A549 (cell line): ENCODE results near the gene MSRB3. TPM values are rescaled to one million over a fixed set of nuclear protein-coding genes. Genes with fewer than 3 reads are reported as not detected.

ENCODE experiments used
- ATAC-seq, 2 experiments: fragments of 200-7000 bp in 1 of 2; fragments of >200 bp in 1 of 2; cut with Nextera tagmentation in 1 of 2; cut with Tn5 transposase in 1 of 2; 3 replicates each; pipeline versions ENCODE4 v1.8.0 to v1.9.1; 2018 to 2020; ENCODE audit warnings: mild to moderate bottlenecking in 1 of 2, moderate library complexity in 1 of 2
- CTCF ChIA-PET: fragments of 300-600 bp; sonication (Branson Sonifier 250); formaldehyde crosslinking; extraction: SDS; loops from one replicate; lab custom pipeline; 2021; ENCODE audit warnings: antibody characterized with exemption, inconsistent platforms; lab: Yijun Ruan, JAX
- POLR2A ChIA-PET: fragments of 350-600 bp; formaldehyde crosslinking; extraction: SDS; loops from one replicate; lab custom pipeline; 2021; ENCODE audit warnings: antibody characterized with exemption, inconsistent platforms; lab: Yijun Ruan, JAX
- DNase-seq, 2 experiments: peaks; one replicate each; pipeline versions ENCODE4 v3.0.0 to v3.0.0-alpha.2; 2011 to 2016; ENCODE audit warnings: low read depth in 1 of 2, low spot score in 1 of 2
- FAIRE-seq: peaks from 2 replicates; lab custom pipeline; 2011; peaks lifted over from hg19 to GRCh38; lab: Jason Lieb, UNC
- H3K27ac ChIP-seq, 2 experiments: fragments of >200 bp; sonication (Bioruptor Twin); formaldehyde crosslinking; 3 replicates each; pipeline ENCODE4 v1.5.1; 2016 to 2017
- H3K4me1 ChIP-seq: fragments of >200 bp; sonication (Bioruptor Twin); formaldehyde crosslinking; 3 replicates; pipeline ENCODE4 v1.6.1; 2016
- H3K4me2 ChIP-seq: fragments of >200 bp; sonication (Bioruptor Twin); formaldehyde crosslinking; 3 replicates; pipeline ENCODE4 v1.6.1; 2016
- H3K4me3 ChIP-seq: fragments of >200 bp; sonication (Bioruptor Twin); formaldehyde crosslinking; 3 replicates; pipeline ENCODE4 v1.5.1; 2016
- H3K9me3 ChIP-seq: fragments of >200 bp; sonication (Bioruptor Twin); formaldehyde crosslinking; 3 replicates; pipeline ENCODE4 v1.6.1; 2016
- CEBPB ChIP-seq, 2 experiments: fragments of >200 bp in 1 of 2; sonication (Bioruptor Twin) in 1 of 2; formaldehyde crosslinking in 1 of 2; IDR thresholded peaks; 2 replicates each; pipeline ENCODE4 v1.6.1; 2012 to 2016
- CTCF ChIP-seq: fragments of >200 bp; sonication (Bioruptor Twin); formaldehyde crosslinking; IDR thresholded peaks from 3 replicates; pipeline ENCODE4 v1.5.1; 2016
- E2F6 ChIP-seq: IDR thresholded peaks from 2 replicates; pipeline ENCODE4 v1.6.1; 2012; ENCODE audit warnings: low read depth, borderline replicate concordance
- ESRRA ChIP-seq: fragments of 150-350 bp; IDR thresholded peaks from 2 replicates; pipeline ENCODE4 v1.6.1; 2014; ENCODE audit warnings: mild to moderate bottlenecking, low read length, borderline replicate concordance
- FOSL2 ChIP-seq, 2 experiments: fragments of 450-650 bp in 1 of 2; fragments of >200 bp in 1 of 2; sonication (Bioruptor Twin) in 1 of 2; formaldehyde crosslinking; IDR thresholded peaks; 2 replicates each; pipeline versions ENCODE4 v1.5.0 to v1.6.1; 2016 to 2020; ENCODE audit warnings: mild to moderate bottlenecking in 1 of 2, moderate library complexity in 1 of 2
- GATA3 ChIP-seq: IDR thresholded peaks from 2 replicates; pipeline ENCODE4 v1.6.1; 2012; ENCODE audit warnings: borderline replicate concordance
- HOXA7 ChIP-seq: fragments of 250-450 bp; sonication (Bioruptor Pico); IDR thresholded peaks from 2 replicates; pipeline ENCODE4 v1.5.0; 2020; ENCODE audit warnings: mild to moderate bottlenecking, moderate library complexity
- KDM5A ChIP-seq: fragments of 200-600 bp; sonication (generic); IDR thresholded peaks from 2 replicates; pipeline ENCODE4 v1.6.1; 2016; ENCODE audit warnings: antibody characterized with exemption, mild to moderate bottlenecking
- MAFK ChIP-seq: fragments of 450-650 bp; IDR thresholded peaks from 2 replicates; pipeline ENCODE4 v1.6.1; 2014; ENCODE audit not compliant: partially characterized antibody
- MAX ChIP-seq: IDR thresholded peaks from 2 replicates; pipeline ENCODE4 v1.6.1; 2012
- MAZ ChIP-seq: fragments of 150-350 bp; IDR thresholded peaks from 2 replicates; pipeline ENCODE4 v1.6.1; 2014; ENCODE audit warnings: antibody characterized with exemption, low read depth, low read length, borderline replicate concordance
- NR3C1 ChIP-seq: fragments of >200 bp; sonication (Bioruptor Twin); formaldehyde crosslinking; IDR thresholded peaks from 3 replicates; pipeline ENCODE4 v1.6.1; 2017
- POLR2AphosphoS2 ChIP-seq: conservative IDR thresholded peaks from 2 replicates; pipeline ENCODE4 v1.6.1; 2012; ENCODE audit warnings: low read length, improper control_type of control experiment, inconsistent platforms
- RCOR1 ChIP-seq: fragments of 150-350 bp; IDR thresholded peaks from 2 replicates; pipeline ENCODE4 v1.6.1; 2014; ENCODE audit warnings: antibody characterized with exemption, low read length, low read depth
- SREBF2 ChIP-seq: fragments of 450-650 bp; IDR thresholded peaks from 2 replicates; pipeline ENCODE4 v1.6.1; 2014; ENCODE audit warnings: mild to moderate bottlenecking, moderate library complexity
- TFCP2L1 ChIP-seq: fragments of 250-450 bp; sonication (Bioruptor Pico); IDR thresholded peaks from 2 replicates; pipeline ENCODE4 v1.5.0; 2021; ENCODE audit warnings: mild to moderate bottlenecking
- ZFP36 ChIP-seq: fragments of 450-650 bp; IDR thresholded peaks from 2 replicates; pipeline ENCODE4 v1.6.1; 2014; ENCODE audit warnings: borderline replicate concordance; ENCODE audit not compliant: partially characterized antibody
- ZSCAN20 ChIP-seq: fragments of 250-450 bp; sonication (Bioruptor Pico); IDR thresholded peaks from 2 replicates; pipeline ENCODE4 v1.8.0; 2022; ENCODE audit warnings: mild to moderate bottlenecking, moderate library complexity
- WGBS: methylation state at CpG from one replicate; pipeline ENCODE4 v1.1.6; 2017; ENCODE audit errors: missing lambda C conversion rate; 5-methylcytosine and 5-hydroxymethylcytosine counted together
- polyA plus RNA-seq, 4 experiments: library from polyadenylated mRNA; depleted of rRNA in 3 of 4; stranded (reverse); fragments of >200 nt; fragmentation: RNase III in 1 of 4; extraction: RNeasy Plus Mini Kit Qiagen cat#74134 plus additional on column Dnase treatment in 1 of 4; gene quantifications; 2 replicates in 3 of 4; 3 replicates in 1 of 4; pipeline ENCODE4 v1.2.3, GENCODE V29; 2011 to 2017

Gene MSRB3
- polyA plus RNA-seq, 2 of the 4 experiments (the other 2 are of a cell fraction) = 25.2 to 46.1 TPM

- H3K4me1 ChIP-seq = peaks cover 4% of the 10 kb centered on the region; the same call in 1 of the 3 replicates
- ATAC-seq (no peak), DNase-seq (no peak), FAIRE-seq (no peak)
- TF ChIP-seq E2F6 (no peak), MAX (no peak)
- ChIA-PET CTCF (interaction anchor here (1.4 kb wide), 1 partner anchor 13 kb away, joined by 3 read pairs; no protein-coding TSS in a partner anchor), POLR2A (no interaction called here)
- no peak overlapping the region for H3K4me2 ChIP-seq
- H3K27ac ChIP-seq = no peak overlapping the region
- no peaks in the 10 kb centered on the region for H3K9me3 ChIP-seq
- H3K4me3 ChIP-seq = no peak overlapping the region
- WGBS = 64% methylated on average over 7 of the region's 7 CpGs
Measured at GRCh38 chr12:65274602-65275272, 3.7 kb upstream of the MSRB3 start.

GRCh38 chr12:65275627-65276026, 2.9 kb upstream of the MSRB3 start:
- ChIA-PET CTCF (interaction anchor here (1.4 kb wide), 1 partner anchor 13 kb away, joined by 3 read pairs; no protein-coding TSS in a partner anchor), POLR2A (no interaction called here)
- ATAC-seq = no peak
- Histone ChIP-seq H3K9me3 (no peaks in the 10 kb centered on the region), H3K4me3 (no peak overlapping the region), H3K4me2 (no peak overlapping the region), H3K27ac (no peak overlapping the region), H3K4me1 (peaks cover 12% of the 10 kb centered on the region; the same call in 2 of the 3 replicates)
- 89% methylated on average over 3 of the region's 3 CpGs for WGBS
- no peak for DNase-seq
- TF ChIP-seq MAFK (no peak), ZFP36 (no peak), TFCP2L1 (no peak), POLR2AphosphoS2 (no peak), CTCF (no peak), KDM5A (no peak), ZSCAN20 (CRISPR knock-in tag) (no peak), ESRRA (no peak)
- FAIRE-seq = no peak

GRCh38 chr12:65276916-65277530, 1.5 kb upstream of the MSRB3 start:
- Histone ChIP-seq H3K9me3 (no peaks in the 10 kb centered on the region), H3K4me1 (peaks cover 14% of the 10 kb centered on the region; the same call in 2 of the 3 replicates), H3K4me2 (no peak overlapping the region), H3K4me3 (no peak overlapping the region), H3K27ac (no peak overlapping the region)
- TF ChIP-seq RCOR1 = no peak
- TF ChIP-seq SREBF2 = no peak
- TF ChIP-seq FOSL2 (IDR thresholded peaks at IDR 0.05) = no peak
- no peak for TF ChIP-seq FOSL2 (CRISPR knock-in tag; IDR thresholded peaks at IDR 0.05)
- TF ChIP-seq HOXA7 (CRISPR knock-in tag) = no peak
- no peak for TF ChIP-seq TFCP2L1
- no peak for TF ChIP-seq CEBPB (IDR thresholded peaks at IDR 0.05)
- no peak for TF ChIP-seq NR3C1
- no peak for ATAC-seq
- ChIA-PET POLR2A (no interaction called here), CTCF (no interaction called here)
- no peak for FAIRE-seq
- 80% methylated on average over 3 of the region's 3 CpGs for WGBS
- DNase-seq = no peak

GRCh38 chr12:65277994-65278575, 398 bp upstream of the MSRB3 start:
- Histone ChIP-seq H3K4me2 (peak overlapping the region; percentile 87), H3K4me3 (peak overlapping the region; percentile 89), H3K27ac (peak overlapping the region; percentile 89 to 91), H3K4me1 (peaks cover 14% of the 10 kb centered on the region; the same call in 2 of the 3 replicates), H3K9me3 (no peaks in the 10 kb centered on the region)
- WGBS = 49% methylated on average over 23 of the region's 23 CpGs
- ATAC-seq = peak in 1 of 2 experiments; percentile 9; a peak in 5 of 6 replicates
- ChIA-PET CTCF (no interaction called here), POLR2A (no interaction called here)
- no peak for FAIRE-seq
- TF ChIP-seq MAZ (no peak), MAX (no peak), GATA3 (no peak)
- DNase-seq = no peak
